Natural killer cell (primary cell): Measurements from ENCODE around the gene PRKN. TPM values are rescaled to one million over a fixed set of nuclear protein-coding genes. Genes with fewer than 3 reads are reported as not detected.

Experiments
- ATAC-seq, 3 donors: fragments of 150-1000 bp in 2 of 3; fragments of 200-7000 bp in 1 of 3; cut with Tn5 transposase; 1 replicate in 1 of 3; 2 replicates in 2 of 3; pipeline ENCODE4 v1.10.0; 2021; ENCODE audit warnings: mild to moderate bottlenecking in 2 of 3, moderate library complexity in 2 of 3
- DNase-seq, 2 donors: peaks; one replicate each; pipeline versions ENCODE4 v3.0.0 to v3.0.0-alpha.2; 2013 to 2021; ENCODE audit warnings: mixed read lengths in 1 of 2
- H3K27ac ChIP-seq: one replicate; pipeline ENCODE4 v1.5.1; 2013; ENCODE audit warnings: mild to moderate bottlenecking, low read length
- H3K27me3 ChIP-seq: one replicate; pipeline ENCODE4 v1.6.1; 2013; ENCODE audit warnings: low read length; ENCODE audit not compliant: control insufficient read depth, insufficient read depth
- H3K36me3 ChIP-seq: one replicate; pipeline ENCODE4 v1.6.1; 2013; ENCODE audit warnings: low read length; ENCODE audit not compliant: control insufficient read depth, insufficient read depth
- H3K4me1 ChIP-seq: one replicate; pipeline ENCODE4 v1.6.1; 2013; ENCODE audit warnings: low read length; ENCODE audit not compliant: control insufficient read depth, insufficient read depth
- H3K4me3 ChIP-seq: one replicate; pipeline ENCODE4 v1.5.1; 2013; ENCODE audit warnings: low read length
- H3K9me3 ChIP-seq: one replicate; pipeline ENCODE4 v1.6.1; 2013; ENCODE audit warnings: low read length; ENCODE audit not compliant: control insufficient read depth, insufficient read depth
- H3K27ac Mint-ChIP-seq, 2 donors: one replicate each; pipeline ENCODE4 v1.8.0; 2022; ENCODE audit warnings: mild to moderate bottlenecking in 2 of 2, mixed read lengths in 2 of 2, moderate library complexity in 1 of 2
- H3K27me3 Mint-ChIP-seq, 2 donors: one replicate each; pipeline ENCODE4 v1.8.0; 2022; ENCODE audit warnings: low read depth in 2 of 2, mixed read lengths in 2 of 2
- H3K36me3 Mint-ChIP-seq: one replicate; pipeline ENCODE4 v1.8.0; 2022; ENCODE audit warnings: mixed read lengths
- H3K4me1 Mint-ChIP-seq, 2 donors: one replicate each; pipeline ENCODE4 v1.8.0; 2022; ENCODE audit warnings: mixed read lengths in 2 of 2
- H3K4me3 Mint-ChIP-seq: one replicate; pipeline ENCODE4 v1.8.0; 2022; ENCODE audit warnings: mild to moderate bottlenecking, moderate library complexity, mixed read lengths
- H3K9me3 Mint-ChIP-seq, 2 donors: one replicate each; pipeline ENCODE4 v1.8.0; 2022; ENCODE audit warnings: mixed read lengths in 2 of 2
- CTCF ChIP-seq: fragments of 200-600 bp; IDR thresholded peaks from one replicate; pipeline ENCODE4 v1.8.0; 2022; ENCODE audit warnings: antibody characterized with exemption
- WGBS: methylation state at CpG from one replicate; pipeline ENCODE4 v1.1.7; 2013; ENCODE audit warnings: missing lambda C conversion rate; ENCODE audit not compliant: insufficient coverage; 5-methylcytosine and 5-hydroxymethylcytosine counted together
- intact Hi-C: fragments of 100-400 bp; cut with micrococcal nuclease; formaldehyde crosslinking; loops from one replicate; pipeline ENCODE4 v1.14.2; 2022
- total RNA-seq, 4 donors: library from RNA; stranded (reverse); fragments of 120-200 nt in 1 of 4; gene quantifications; one replicate each; pipeline versions ENCODE4 v1.2.3 to v1.2.4, GENCODE V29; 2013 to 2022

PRKN gene
- total RNA-seq, 3 donors from 2014 or later (not counting 1 experiment from before 2014, with no cell fraction given), result 1.4 to 1.9 (median 1.9) TPM

DNA sequence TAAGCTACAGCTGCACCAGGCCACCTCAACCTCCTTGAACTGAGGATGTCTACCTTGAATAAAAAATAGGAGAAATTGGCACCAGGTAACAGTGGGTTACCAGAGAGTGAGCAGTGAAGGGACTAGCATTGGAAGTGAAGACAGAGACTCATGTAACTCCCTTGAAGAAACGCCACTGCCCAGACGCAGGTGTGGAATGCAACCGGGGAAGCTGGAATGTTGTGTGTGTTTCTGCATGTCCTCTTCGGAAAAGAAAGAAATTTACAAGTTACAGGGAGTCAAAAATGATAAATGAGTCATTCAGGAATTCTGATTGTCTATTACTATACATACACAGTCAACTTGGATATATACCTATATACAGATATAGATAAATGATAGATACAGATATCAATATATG, 939.0 kb downstream of the PRKN start:
- no peak for ATAC-seq
- WGBS, result 94% methylated on average over 3 of the region's 4 CpGs
- no peaks in the 10 kb centered on the region for H3K4me1 Mint-ChIP-seq

GRCh38 chr6:161772176-161772575, 955.4 kb downstream of the PRKN start:
- DNase-seq (no peak), ATAC-seq (no peak)
- no peaks in the 10 kb centered on the region for H3K27me3 ChIP-seq
- no peaks in the 10 kb centered on the region for H3K36me3 ChIP-seq
- Mint-ChIP-seq H3K36me3 (no peaks in the 10 kb centered on the region), H3K4me3 (no peak overlapping the region), H3K4me1 (no peaks in the 10 kb centered on the region), H3K27ac (no peak overlapping the region), H3K9me3 (no peaks in the 10 kb centered on the region), H3K27me3 (no peaks in the 10 kb centered on the region)
- H3K4me3 ChIP-seq, result no peak overlapping the region
- no peaks in the 10 kb centered on the region for H3K9me3 ChIP-seq
- intact Hi-C loops, result no loop called here
- H3K4me1 ChIP-seq, result no peaks in the 10 kb centered on the region
- WGBS, result 85% methylated on average over 7 of the region's 7 CpGs
- TF ChIP-seq CTCF, result no peak
- H3K27ac ChIP-seq, result no peak overlapping the region

More for the DNA sequence above, 939.0 kb downstream of the PRKN start:
- no peak for DNase-seq
- no peak for TF ChIP-seq CTCF
- H3K4me3 Mint-ChIP-seq, result no peak overlapping the region
- Histone ChIP-seq H3K27ac (no peak overlapping the region), H3K9me3 (no peaks in the 10 kb centered on the region), H3K4me3 (no peak overlapping the region), H3K27me3 (no peaks in the 10 kb centered on the region), H3K36me3 (no peaks in the 10 kb centered on the region), H3K4me1 (no peaks in the 10 kb centered on the region)
- H3K27ac Mint-ChIP-seq, result no peak overlapping the region
- intact Hi-C loops, result no loop called here
- H3K36me3 Mint-ChIP-seq, result no peaks in the 10 kb centered on the region
- H3K9me3 Mint-ChIP-seq, result peaks cover 0 to 6% of the 10 kb centered on the region in 2 donors
- no peaks in the 10 kb centered on the region for H3K27me3 Mint-ChIP-seq

GRCh38 chr6:161761966-161762365, 965.6 kb downstream of the PRKN start:
- H3K4me3 ChIP-seq, result no peak overlapping the region
- TF ChIP-seq CTCF, result no peak
- H3K27me3 ChIP-seq, result no peaks in the 10 kb centered on the region
- Mint-ChIP-seq H3K4me1 (no peaks in the 10 kb centered on the region), H3K27ac (no peak overlapping the region), H3K4me3 (no peak overlapping the region), H3K27me3 (peaks cover 0 to 4% of the 10 kb centered on the region in 2 donors), H3K9me3 (no peaks in the 10 kb centered on the region), H3K36me3 (no peaks in the 10 kb centered on the region)
- no peaks in the 10 kb centered on the region for H3K4me1 ChIP-seq
- DNase-seq, result no peak
- H3K9me3 ChIP-seq, result no peaks in the 10 kb centered on the region
- 88% methylated on average over 6 of the region's 6 CpGs for WGBS
- H3K36me3 ChIP-seq, result no peaks in the 10 kb centered on the region
- intact Hi-C loops, result no loop called here
- H3K27ac ChIP-seq, result no peak overlapping the region
- ATAC-seq, result no peak

- no peak for ATAC-seq
- Mint-ChIP-seq H3K4me3 (no peak overlapping the region), H3K4me1 (no peaks in the 10 kb centered on the region), H3K9me3 (no peaks in the 10 kb centered on the region), H3K27me3 (no peaks in the 10 kb centered on the region), H3K36me3 (no peaks in the 10 kb centered on the region), H3K27ac (no peak overlapping the region)
- intact Hi-C loops, result no loop called here
- no peak for TF ChIP-seq CTCF
- H3K4me1 ChIP-seq, result no peaks in the 10 kb centered on the region
- DNase-seq, result no peak
- H3K4me3 ChIP-seq, result no peak overlapping the region
- no peaks in the 10 kb centered on the region for H3K9me3 ChIP-seq
- 78% methylated on average over 4 of the region's 5 CpGs for WGBS
- H3K27me3 ChIP-seq, result no peaks in the 10 kb centered on the region
- H3K27ac ChIP-seq, result no peak overlapping the region
- H3K36me3 ChIP-seq, result no peaks in the 10 kb centered on the region
Measured at GRCh38 chr6:161755080-161755479, 972.5 kb downstream of the PRKN start.
